Glutamatergic neuron (in vitro differentiated cells): ENCODE data around the gene CCDC91. TPM values are rescaled to one million over a fixed set of nuclear protein-coding genes. Genes with fewer than 3 reads are reported as not detected.

Source experiments
- DNase-seq: peaks from one replicate; pipeline ENCODE4 v3.0.0; 2022
- H3K27ac Mint-ChIP-seq: one replicate; pipeline ENCODE4 v1.8.0; 2020; ENCODE audit warnings: mild to moderate bottlenecking, mixed read lengths, inconsistent platforms; ENCODE audit not compliant: unreplicated experiment
- H3K27me3 Mint-ChIP-seq: one replicate; pipeline ENCODE4 v1.8.0; 2020; ENCODE audit warnings: mild to moderate bottlenecking, moderate library complexity, mixed read lengths, inconsistent platforms; ENCODE audit not compliant: unreplicated experiment
- H3K36me3 Mint-ChIP-seq: one replicate; pipeline ENCODE4 v1.8.0; 2020; ENCODE audit warnings: mild to moderate bottlenecking, mixed read lengths, inconsistent platforms; ENCODE audit not compliant: unreplicated experiment
- H3K4me1 Mint-ChIP-seq: one replicate; pipeline ENCODE4 v1.8.0; 2020; ENCODE audit warnings: mild to moderate bottlenecking, low read depth, mixed read lengths, inconsistent platforms; ENCODE audit not compliant: unreplicated experiment
- H3K4me3 Mint-ChIP-seq: one replicate; pipeline ENCODE4 v1.8.0; 2020; ENCODE audit warnings: mild to moderate bottlenecking, mixed read lengths, inconsistent platforms; ENCODE audit not compliant: unreplicated experiment
- H3K9me3 Mint-ChIP-seq: one replicate; pipeline ENCODE4 v1.8.0; 2020; ENCODE audit warnings: mild to moderate bottlenecking, moderate library complexity, mixed read lengths, inconsistent platforms; ENCODE audit not compliant: unreplicated experiment
- CTCF ChIP-seq: fragments of 200-600 bp; sonication (generic); IDR thresholded peaks from one replicate; pipeline ENCODE4 v1.5.0; 2021; ENCODE audit not compliant: partially characterized antibody, unreplicated experiment
- total RNA-seq: library from RNA; stranded (reverse); fragmentation: NEBNext Ultra II Directional; extraction: Animal tissue kit (Norgen Biotek cat#: 25700); gene quantifications from one replicate; pipeline ENCODE4 v1.2.1, GENCODE V29; 2021; ENCODE audit not compliant: unreplicated experiment

CCDC91 gene
- total RNA-seq, 1 donor from 2014 or later, result 37.3 TPM

- TF ChIP-seq CTCF, result no peak
- DNase-seq, result no peak
- no peaks in the 10 kb centered on the region for H3K4me1 Mint-ChIP-seq
- H3K4me3 Mint-ChIP-seq, result no peak overlapping the region
- peaks cover 11% of the 10 kb centered on the region for H3K36me3 Mint-ChIP-seq
- no peak overlapping the region for H3K27ac Mint-ChIP-seq
- H3K27me3 Mint-ChIP-seq, result peaks cover 2% of the 10 kb centered on the region
- peaks cover 5% of the 10 kb centered on the region for H3K9me3 Mint-ChIP-seq
These were observed 100.0 kb downstream of the CCDC91 start for GRCh38 chr12:28290262-28290661.

- DNase-seq, result no peak
- no peak for TF ChIP-seq CTCF
- Mint-ChIP-seq H3K36me3 (peaks cover 11% of the 10 kb centered on the region), H3K4me1 (no peaks in the 10 kb centered on the region), H3K4me3 (no peak overlapping the region), H3K27me3 (peaks cover 2% of the 10 kb centered on the region), H3K9me3 (peaks cover 5% of the 10 kb centered on the region), H3K27ac (no peak overlapping the region)
These were observed 102.4 kb downstream of the CCDC91 start for GRCh38 chr12:28292699-28293098.

- H3K9me3 Mint-ChIP-seq, result peaks cover 5% of the 10 kb centered on the region
- H3K4me3 Mint-ChIP-seq, result no peak overlapping the region
- no peaks in the 10 kb centered on the region for H3K4me1 Mint-ChIP-seq
- no peak overlapping the region for H3K27ac Mint-ChIP-seq
- DNase-seq, result no peak
- H3K27me3 Mint-ChIP-seq, result peaks cover 2% of the 10 kb centered on the region
- TF ChIP-seq CTCF, result no peak
- H3K36me3 Mint-ChIP-seq, result peaks cover 9% of the 10 kb centered on the region
These were observed 104.0 kb downstream of the CCDC91 start for GRCh38 chr12:28294300-28294699.

- Mint-ChIP-seq H3K27ac (no peak overlapping the region), H3K27me3 (no peaks in the 10 kb centered on the region), H3K36me3 (no peaks in the 10 kb centered on the region), H3K4me3 (no peak overlapping the region), H3K9me3 (no peaks in the 10 kb centered on the region), H3K4me1 (no peaks in the 10 kb centered on the region)
- DNase-seq, result no peak
- no peak for TF ChIP-seq CTCF
These were observed 106.0 kb downstream of the CCDC91 start for GRCh38 chr12:28296287-28296686.

GRCh38 chr12:28303192-28303591, 112.9 kb downstream of the CCDC91 start:
- no peak for TF ChIP-seq CTCF

More at GRCh38 chr12:28303192-28303591, 112.9 kb downstream of the CCDC91 start:
- Mint-ChIP-seq H3K27me3 (no peaks in the 10 kb centered on the region), H3K27ac (no peak overlapping the region), H3K4me1 (no peaks in the 10 kb centered on the region), H3K4me3 (no peak overlapping the region), H3K36me3 (no peaks in the 10 kb centered on the region), H3K9me3 (no peaks in the 10 kb centered on the region)
- no peak for DNase-seq
